Measurements from ENCODE around the gene AKT3. TPM values are rescaled to one million over a fixed set of nuclear protein-coding genes. Genes with fewer than 3 reads are reported as not detected.

AKT3 gene
- total RNA-seq, 3 donors from 2014 or later (not counting 1 experiment from before 2014, with no cell fraction given): 135 to 157 (median 136) TPM

DNA sequence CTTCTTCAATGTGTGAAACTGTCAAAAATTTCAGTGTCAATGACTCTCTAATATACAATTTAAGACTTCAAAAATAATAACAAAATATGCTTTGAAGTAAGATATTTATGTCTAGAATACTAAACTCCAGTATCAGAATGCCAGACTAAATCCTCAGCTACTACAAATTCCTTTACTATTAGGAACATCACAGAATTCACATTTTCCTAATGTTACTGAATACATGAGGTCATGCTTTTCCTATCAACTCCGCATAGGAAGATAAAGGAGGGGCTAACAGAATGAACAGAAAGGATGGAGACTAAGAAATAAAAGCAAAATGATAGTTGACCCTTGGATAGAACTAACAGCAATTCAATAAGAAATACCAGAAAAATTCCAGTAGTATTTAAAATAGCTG lies 301.5 kb downstream of the AKT3 start:
- H3K36me3 ChIP-seq (ENCODE audit: control insufficient read depth, insufficient read depth, low read length): peaks cover 16% of the 10 kb centered on the region
- no peaks in the 10 kb centered on the region for H3K9me3 ChIP-seq (ENCODE audit: control insufficient read depth, insufficient read depth, low read length)
- H3K36me3 Mint-ChIP-seq: peaks cover 9% of the 10 kb centered on the region
- H3K4me3 Mint-ChIP-seq: no peak overlapping the region
- intact Hi-C loops (cut with micrococcal nuclease): no loop called here
- no peaks in the 10 kb centered on the region for H3K27me3 ChIP-seq (ENCODE audit: control insufficient read depth, insufficient read depth, low read length)
- no peaks in the 10 kb centered on the region for H3K27me3 Mint-ChIP-seq (ENCODE audit: low read depth in 2 of 2)
- TF ChIP-seq, protein P1, sequence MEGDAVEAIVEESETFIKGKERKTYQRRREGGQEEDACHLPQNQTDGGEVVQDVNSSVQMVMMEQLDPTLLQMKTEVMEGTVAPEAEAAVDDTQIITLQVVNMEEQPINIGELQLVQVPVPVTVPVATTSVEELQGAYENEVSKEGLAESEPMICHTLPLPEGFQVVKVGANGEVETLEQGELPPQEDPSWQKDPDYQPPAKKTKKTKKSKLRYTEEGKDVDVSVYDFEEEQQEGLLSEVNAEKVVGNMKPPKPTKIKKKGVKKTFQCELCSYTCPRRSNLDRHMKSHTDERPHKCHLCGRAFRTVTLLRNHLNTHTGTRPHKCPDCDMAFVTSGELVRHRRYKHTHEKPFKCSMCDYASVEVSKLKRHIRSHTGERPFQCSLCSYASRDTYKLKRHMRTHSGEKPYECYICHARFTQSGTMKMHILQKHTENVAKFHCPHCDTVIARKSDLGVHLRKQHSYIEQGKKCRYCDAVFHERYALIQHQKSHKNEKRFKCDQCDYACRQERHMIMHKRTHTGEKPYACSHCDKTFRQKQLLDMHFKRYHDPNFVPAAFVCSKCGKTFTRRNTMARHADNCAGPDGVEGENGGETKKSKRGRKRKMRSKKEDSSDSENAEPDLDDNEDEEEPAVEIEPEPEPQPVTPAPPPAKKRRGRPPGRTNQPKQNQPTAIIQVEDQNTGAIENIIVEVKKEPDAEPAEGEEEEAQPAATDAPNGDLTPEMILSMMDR (IDR thresholded peaks at IDR 0.05): no peak
- H3K4me3 ChIP-seq (ENCODE audit: low read length): no peak overlapping the region
- H3K27ac Mint-ChIP-seq: no peak overlapping the region
- WGBS (ENCODE audit: insufficient coverage): no CpG with 5 or more reads among the region's 1 CpG
- H3K27ac ChIP-seq (ENCODE audit: low read length): no peak overlapping the region
- H3K4me1 Mint-ChIP-seq: peaks cover 21 to 23% of the 10 kb centered on the region in 2 donors
- no peak for ATAC-seq
- no peaks in the 10 kb centered on the region for H3K9me3 Mint-ChIP-seq
- DNase-seq: no peak
- no peaks in the 10 kb centered on the region for H3K4me1 ChIP-seq (ENCODE audit: control insufficient read depth, insufficient read depth, low read length)

DNA sequence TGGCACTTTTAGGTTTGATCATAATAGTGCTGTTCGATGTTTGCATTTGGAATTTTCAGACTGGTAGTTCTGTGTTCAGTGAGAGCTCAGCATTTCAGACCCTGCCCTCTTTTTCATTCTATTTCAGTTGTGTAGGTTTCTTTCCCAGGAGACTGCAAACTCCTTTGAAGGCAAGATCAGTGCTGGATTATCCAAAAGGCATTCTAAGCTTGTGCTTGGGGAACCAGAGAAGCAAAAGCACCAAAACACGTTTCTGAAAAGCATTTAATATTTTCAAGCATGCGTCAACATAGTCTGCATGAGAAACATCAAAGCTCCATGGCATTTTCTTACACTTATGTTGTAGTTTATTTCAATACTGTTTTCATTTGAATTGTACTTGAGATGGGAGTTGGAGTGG lies 302.2 kb downstream of the AKT3 start:
- 95% methylated on average over 3 of the region's 3 CpGs for WGBS (ENCODE audit: insufficient coverage)

DNA sequence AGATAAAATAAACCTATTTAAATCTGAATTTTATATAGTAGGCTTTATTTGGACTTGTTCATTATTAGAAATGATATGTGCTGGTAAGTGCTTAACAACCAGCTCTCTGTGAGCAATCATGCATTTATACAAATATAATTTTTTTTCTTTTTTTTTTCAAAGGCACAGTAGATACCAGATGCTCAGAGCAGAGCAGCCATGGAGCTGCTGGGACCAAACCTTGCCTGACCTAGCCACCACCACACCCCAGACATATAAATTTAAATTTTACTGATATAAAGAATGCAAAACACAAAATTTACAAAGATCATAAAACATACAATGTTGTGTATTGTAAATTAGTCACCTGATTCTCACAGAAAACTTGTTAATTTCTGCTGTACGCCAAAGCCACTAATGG lies 303.6 kb downstream of the AKT3 start:
- Histone ChIP-seq H3K9me3 (ENCODE audit: control insufficient read depth, insufficient read depth, low read length) (no peaks in the 10 kb centered on the region), H3K27ac (ENCODE audit: low read length) (no peak overlapping the region), H3K4me1 (ENCODE audit: control insufficient read depth, insufficient read depth, low read length) (no peaks in the 10 kb centered on the region), H3K4me3 (ENCODE audit: low read length) (no peak overlapping the region), H3K36me3 (ENCODE audit: control insufficient read depth, insufficient read depth, low read length) (peaks cover 21% of the 10 kb centered on the region), H3K27me3 (ENCODE audit: control insufficient read depth, insufficient read depth, low read length) (no peaks in the 10 kb centered on the region)
- Mint-ChIP-seq H3K4me3 (no peak overlapping the region), H3K4me1 (peaks cover 25 to 30% of the 10 kb centered on the region in 2 donors), H3K9me3 (no peaks in the 10 kb centered on the region), H3K36me3 (peaks cover 12% of the 10 kb centered on the region), H3K27ac (peak overlapping the region in 1 of 2 donors; percentile 31), H3K27me3 (ENCODE audit: low read depth in 2 of 2) (no peaks in the 10 kb centered on the region)
- DNase-seq: no peak
- TF ChIP-seq, protein P1 (IDR thresholded peaks at IDR 0.05): no peak
- ATAC-seq: no peak
- intact Hi-C loops (cut with micrococcal nuclease): no loop called here
- WGBS (ENCODE audit: insufficient coverage): 0% methylated on average over 1 of the region's 1 CpG

More for the DNA sequence above, 302.2 kb downstream of the AKT3 start:
- Mint-ChIP-seq H3K27me3 (ENCODE audit: low read depth in 2 of 2) (no peaks in the 10 kb centered on the region), H3K36me3 (peaks cover 10% of the 10 kb centered on the region), H3K4me3 (no peak overlapping the region), H3K9me3 (no peaks in the 10 kb centered on the region), H3K27ac (no peak overlapping the region), H3K4me1 (peaks cover 22 to 27% of the 10 kb centered on the region in 2 donors)
- no peaks in the 10 kb centered on the region for H3K4me1 ChIP-seq (ENCODE audit: control insufficient read depth, insufficient read depth, low read length)
- DNase-seq (no peak), ATAC-seq (no peak)
- H3K4me3 ChIP-seq (ENCODE audit: low read length): no peak overlapping the region
- H3K36me3 ChIP-seq (ENCODE audit: control insufficient read depth, insufficient read depth, low read length): peaks cover 21% of the 10 kb centered on the region
- TF ChIP-seq, protein P1 (IDR thresholded peaks at IDR 0.05): no peak
- no peaks in the 10 kb centered on the region for H3K27me3 ChIP-seq (ENCODE audit: control insufficient read depth, insufficient read depth, low read length)
- H3K27ac ChIP-seq (ENCODE audit: low read length): no peak overlapping the region
- intact Hi-C loops (cut with micrococcal nuclease): no loop called here
- H3K9me3 ChIP-seq (ENCODE audit: control insufficient read depth, insufficient read depth, low read length): no peaks in the 10 kb centered on the region

DNA sequence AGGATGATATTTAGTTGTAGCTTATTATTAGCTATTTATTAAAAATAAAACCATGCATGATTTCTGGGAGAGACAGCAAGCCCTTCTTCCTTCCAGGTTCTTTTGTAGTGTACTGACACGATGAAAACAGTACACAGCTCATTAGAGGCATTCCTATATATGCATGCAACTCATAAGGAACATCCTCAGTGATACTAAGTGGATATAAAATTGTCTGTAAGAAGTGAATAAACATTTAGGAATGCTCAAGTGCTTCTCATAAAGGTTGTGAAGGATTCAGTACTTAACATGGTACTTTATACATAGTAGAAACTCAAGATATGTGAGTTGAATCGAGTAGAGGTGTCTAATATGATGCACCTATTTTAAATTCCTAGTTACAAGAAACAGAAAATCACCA lies 306.5 kb downstream of the AKT3 start:
- peak overlapping the region in 1 of 2 donors; percentile 18 for H3K27ac Mint-ChIP-seq
- no CpG with 5 or more reads among the region's 2 CpGs for whole genome bisulfite sequencing (ENCODE audit: insufficient coverage)
- peaks cover 17% of the 10 kb centered on the region for H3K36me3 Mint-ChIP-seq
- ATAC-seq (no peak), DNase-seq (no peak)
- Histone ChIP-seq H3K9me3 (ENCODE audit: control insufficient read depth, insufficient read depth, low read length) (no peaks in the 10 kb centered on the region), H3K27ac (ENCODE audit: low read length) (no peak overlapping the region), H3K36me3 (ENCODE audit: control insufficient read depth, insufficient read depth, low read length) (peaks cover 16% of the 10 kb centered on the region), H3K27me3 (ENCODE audit: control insufficient read depth, insufficient read depth, low read length) (no peaks in the 10 kb centered on the region), H3K4me1 (ENCODE audit: control insufficient read depth, insufficient read depth, low read length) (no peaks in the 10 kb centered on the region), H3K4me3 (ENCODE audit: low read length) (no peak overlapping the region)
- intact Hi-C loops (cut with micrococcal nuclease): no loop called here
- H3K4me1 Mint-ChIP-seq: peaks cover 15 to 16% of the 10 kb centered on the region in 2 donors
- TF ChIP-seq, protein P1 (IDR thresholded peaks at IDR 0.05): no peak
- no peak overlapping the region for H3K4me3 Mint-ChIP-seq
- no peaks in the 10 kb centered on the region for H3K27me3 Mint-ChIP-seq (ENCODE audit: low read depth in 2 of 2)
- no peaks in the 10 kb centered on the region for H3K9me3 Mint-ChIP-seq
